Heart left ventricle (tissue), 16 donors: ENCODE measurements around the gene DYNLT4. TPM values are rescaled to one million over a fixed set of nuclear protein-coding genes. Genes with fewer than 3 reads are reported as not detected.
A peak's percentile ranks its signal among the peaks of the same experiment; 100 is the strongest.

Experiments
- ATAC-seq, 4 donors: fragments of 200-7000 bp; cut with Tn5 transposase; one replicate each; pipeline ENCODE4 v1.9.1; 2020 to 2022; ENCODE audit warnings: moderate library complexity in 4 of 4, mild to moderate bottlenecking in 3 of 4, moderate number of reproducible peaks in 1 of 4
- DNase-seq, 5 donors: peaks; one replicate each; pipeline ENCODE4 v3.0.0-alpha.2; 2020
- H3K27ac ChIP-seq, 12 donors: fragments of 200-600 bp; sonication (generic) in 4 of 12; one replicate each; pipeline versions ENCODE4 v1.5.0 to v1.8.0; 2016 to 2022; ENCODE audit warnings: mild to moderate bottlenecking in 2 of 12
- H3K27me3 ChIP-seq, 9 donors: fragments of 200-600 bp; sonication (generic) in 2 of 9; one replicate each; pipeline versions ENCODE4 v1.5.1 to v1.8.0; 2016 to 2022; ENCODE audit warnings: mild to moderate bottlenecking in 3 of 9
- H3K36me3 ChIP-seq, 9 donors: fragments of 200-600 bp; sonication (generic) in 2 of 9; one replicate each; pipeline versions ENCODE4 v1.5.0 to v1.8.0; 2018 to 2022; ENCODE audit warnings: mild to moderate bottlenecking in 2 of 9
- H3K4me1 ChIP-seq, 12 donors: fragments of 200-600 bp; sonication (generic) in 4 of 12; one replicate each; pipeline versions ENCODE4 v1.5.0 to v1.8.0; 2016 to 2022; ENCODE audit warnings: mild to moderate bottlenecking in 3 of 12
- H3K4me3 ChIP-seq, 12 donors: fragments of 200-600 bp; sonication (generic) in 4 of 12; one replicate each; pipeline versions ENCODE4 v1.5.0 to v1.8.0; 2017 to 2022; ENCODE audit warnings: mild to moderate bottlenecking in 9 of 12, moderate library complexity in 4 of 12
- H3K9me3 ChIP-seq, 12 donors: fragments of 200-600 bp; sonication (generic) in 4 of 12; one replicate each; pipeline versions ENCODE4 v1.5.0 to v1.8.0; 2016 to 2022; ENCODE audit warnings: mild to moderate bottlenecking in 1 of 12
- POLR2A ChIP-seq, 2 donors: fragments of 450-650 bp; IDR thresholded peaks; one replicate each; pipeline ENCODE4 v1.6.1; 2017; ENCODE audit warnings: antibody characterized with exemption in 2 of 2, mild to moderate bottlenecking in 2 of 2, moderate library complexity in 2 of 2
- WGBS, 4 donors: extraction: QIAGEN DNeasy Blood & Tissue Kit in 2 of 4; methylation state at CpG; one replicate each; pipeline versions ENCODE4 v1.1.5 to v1.1.7; 2013 to 2018; 5-methylcytosine and 5-hydroxymethylcytosine counted together
- intact Hi-C, 10 donors: fragments of 100-400 bp; cut with DNase I; formaldehyde crosslinking; loops; one replicate each; pipeline versions ENCODE4 v1.11.1 to v1.14.2; 2022
- polyA plus RNA-seq, 2 donors: library from polyadenylated mRNA; stranded (reverse); fragments of 200-250 nt; gene quantifications; one replicate each; pipeline ENCODE4 v1.2.3, GENCODE V29; 2013
- total RNA-seq, 9 donors: library from RNA; depleted of rRNA in 2 of 9; stranded (reverse); fragments of >200 nt in 2 of 9; fragmentation: NEBNext Ultra II Directional in 3 of 9; extraction: Animal tissue kit (Norgen Biotek cat#: 25700) in 3 of 9; gene quantifications; one replicate each; pipeline versions ENCODE4 v1.1.0 to v1.2.4, GENCODE V29; 2016 to 2023
- TF ChIP-seq, protein P1 (sequence below), 12 donors: fragments of 200-600 bp; sonication (generic) in 4 of 12; IDR thresholded peaks; one replicate each; pipeline versions ENCODE4 v1.5.0 to v1.8.0; 2018 to 2022; ENCODE audit warnings: antibody characterized with exemption in 12 of 12, mild to moderate bottlenecking in 5 of 12
- donor health status: ischemic (EF 13 %, LVEDD 7.1; RV severe dilation, severe dysfunction).
- donor health status: healthy with polysubstance abuse.
- donor health status: DM: no; HTN: yes; CAD: no.
- donor health status: DM: no; HTN: no; CAD: no.
- donor health status: ischemic (EF 25% LVEDD 6.9; RV normal size, moderate dysfunction).
- donor health status: ischemic (EF 25% LVEDD 5.7; RV mildly dilated, moderate dysfunction).
- donor health status: healthy.
- donor health status: DM: yes; HTN: yes; CAD: no.
- donor health status: ischemic (EF 35%, LVEDD 5.7; RV mildly dilated, moderate dysfunction).
- donor health status: nonischemic (EF 11% LVEDD 7.7; RV severe dilation, severe dysfunction).
- donor health status: DM: yes; HTN: yes; CAD: no.
- donor health status: PGD.
- donor health status: ischemic (EF 29% LVEDD 5.4; RV normal size, mild dysfunction).
- donor health status: nonischemic (EF 23%, LVEDD 6.1; RV moderate dilation, normal function).

DYNLT4 gene
- total and polyA plus RNA-seq, 11 donors: 0.36 to 1.7 (median 0.82) TPM; not detected in 1

DNA sequence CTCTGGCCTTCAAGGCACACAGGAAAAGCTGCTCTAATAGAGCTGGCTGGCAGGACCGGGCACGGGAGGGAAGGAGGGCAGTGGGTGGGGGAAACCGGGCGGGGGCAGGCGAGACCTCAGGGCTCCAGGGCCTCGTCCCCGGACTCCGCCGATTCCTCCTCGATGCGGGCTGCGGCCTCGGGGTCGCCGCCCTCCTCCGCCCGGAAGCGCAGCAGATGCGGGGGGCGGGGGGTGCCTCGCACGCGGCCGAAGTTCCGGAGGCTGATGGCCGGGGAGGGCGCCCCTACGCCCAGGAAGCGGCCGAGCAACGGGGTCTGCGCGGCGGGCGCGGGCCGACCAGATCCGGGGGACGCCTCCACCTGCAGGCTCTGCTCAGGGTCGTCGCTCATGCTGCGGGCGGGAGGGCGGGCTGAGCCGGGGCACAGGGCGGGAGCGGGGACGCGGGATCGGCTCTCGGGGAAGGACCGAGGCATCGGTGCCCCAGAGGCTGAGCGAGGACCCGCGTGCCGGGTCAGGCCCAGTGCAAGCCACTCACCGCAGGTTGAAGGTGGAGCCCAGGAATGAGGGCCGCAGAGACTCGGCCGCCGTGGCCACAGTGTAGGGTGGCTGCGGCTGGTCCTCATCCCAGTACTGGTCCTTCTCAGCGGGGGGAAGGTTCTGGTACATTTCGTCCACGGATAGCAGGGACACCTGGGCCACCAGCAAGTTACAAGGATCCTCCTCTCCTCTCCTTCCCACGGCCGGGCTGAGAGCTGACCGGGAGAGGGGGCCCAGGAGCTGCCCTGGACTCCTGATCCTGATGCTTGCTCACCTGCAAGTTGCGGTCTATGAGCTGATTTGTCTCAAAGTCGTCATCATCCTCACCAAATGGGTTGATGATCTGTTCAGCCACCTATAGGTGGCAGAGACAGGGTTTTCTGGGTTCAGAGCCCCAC, 22.8 kb downstream of the DYNLT4 start:
- intact Hi-C loops: loop anchor here in 7 of 10 donors (5.0 to 10.0 kb wide), 9 partner anchors 43 to 520 kb away; partner anchors contain the start of genes HECTD3 (in 3 of the 7), UROD (in 3 of the 7), EIF2B3 (in 2 of the 7) and KIF2C (in 1 of the 7)
- 8 to 24% (median 13%) methylated on average over 23 to 71 of the region's 71 CpGs for WGBS, 4 donors
- Histone ChIP-seq H3K36me3 (peaks cover 0 to 28% (median 20%) of the 10 kb centered on the region in 9 donors), H3K4me1 (peaks cover 0 to 33% (median 25%) of the 10 kb centered on the region in 12 donors), H3K4me3 (peak overlapping the region; percentile 26 to 63 (median 58)), H3K27ac (peak overlapping the region in 4 of 12 donors; percentile 34 to 43 (median 36)), H3K27me3 (no peaks in the 10 kb centered on the region), H3K9me3 (no peaks in the 10 kb centered on the region)
- DNase-seq: peak in 3 of 5 donors; percentile 28 to 37 (median 31)
- TF ChIP-seq, protein P1, sequence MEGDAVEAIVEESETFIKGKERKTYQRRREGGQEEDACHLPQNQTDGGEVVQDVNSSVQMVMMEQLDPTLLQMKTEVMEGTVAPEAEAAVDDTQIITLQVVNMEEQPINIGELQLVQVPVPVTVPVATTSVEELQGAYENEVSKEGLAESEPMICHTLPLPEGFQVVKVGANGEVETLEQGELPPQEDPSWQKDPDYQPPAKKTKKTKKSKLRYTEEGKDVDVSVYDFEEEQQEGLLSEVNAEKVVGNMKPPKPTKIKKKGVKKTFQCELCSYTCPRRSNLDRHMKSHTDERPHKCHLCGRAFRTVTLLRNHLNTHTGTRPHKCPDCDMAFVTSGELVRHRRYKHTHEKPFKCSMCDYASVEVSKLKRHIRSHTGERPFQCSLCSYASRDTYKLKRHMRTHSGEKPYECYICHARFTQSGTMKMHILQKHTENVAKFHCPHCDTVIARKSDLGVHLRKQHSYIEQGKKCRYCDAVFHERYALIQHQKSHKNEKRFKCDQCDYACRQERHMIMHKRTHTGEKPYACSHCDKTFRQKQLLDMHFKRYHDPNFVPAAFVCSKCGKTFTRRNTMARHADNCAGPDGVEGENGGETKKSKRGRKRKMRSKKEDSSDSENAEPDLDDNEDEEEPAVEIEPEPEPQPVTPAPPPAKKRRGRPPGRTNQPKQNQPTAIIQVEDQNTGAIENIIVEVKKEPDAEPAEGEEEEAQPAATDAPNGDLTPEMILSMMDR (IDR thresholded peaks at IDR 0.05): peak in 2 of 12 donors; percentile 4 to 5
- TF ChIP-seq POLR2A (IDR thresholded peaks at IDR 0.05): no peak
- peak in 3 of 4 donors; percentile 4 to 26 (median 25) for ATAC-seq

DNA sequence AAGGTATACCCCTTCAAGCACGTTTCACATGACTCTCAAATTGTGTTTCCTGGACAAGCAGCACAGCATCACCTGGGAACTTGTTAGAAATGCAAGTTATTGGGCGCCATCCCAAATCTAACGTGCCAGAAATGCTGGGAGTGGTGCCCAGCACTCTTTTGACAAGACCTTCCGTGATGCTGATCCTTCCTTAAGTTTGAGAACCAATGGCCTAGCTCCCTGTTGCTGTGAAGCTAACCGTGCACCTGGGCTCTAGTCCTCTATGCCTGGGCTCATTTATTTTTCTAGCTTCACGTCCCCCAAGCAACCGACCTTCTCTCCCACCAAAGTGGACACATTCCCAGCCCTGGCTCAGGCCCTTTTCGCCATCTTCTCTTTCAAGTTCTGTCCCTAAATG, 23.5 kb downstream of the DYNLT4 start:
- peaks cover 0 to 34% (median 27%) of the 10 kb centered on the region in 9 donors for H3K36me3 ChIP-seq
- no peak for ATAC-seq
- no peak for DNase-seq
- TF ChIP-seq, protein P1 (IDR thresholded peaks at IDR 0.05): no peak
- TF ChIP-seq POLR2A (IDR thresholded peaks at IDR 0.05): no peak
- intact Hi-C loops: loop anchor here in 4 of 10 donors (10.0 kb wide), 4 partner anchors 49 to 521 kb away; partner anchors contain the start of genes EIF2B3 (in 1 of the 4), KIF2C (in 1 of the 4) and RNU5D-1 (in 1 of the 4)
- peak overlapping the region in 2 of 12 donors; percentile 34 to 37 for H3K27ac ChIP-seq
- H3K4me3 ChIP-seq: peak overlapping the region; percentile 26 to 63 (median 58)
- no peaks in the 10 kb centered on the region for H3K27me3 ChIP-seq
- no peaks in the 10 kb centered on the region for H3K9me3 ChIP-seq
- peaks cover 0 to 37% (median 25%) of the 10 kb centered on the region in 12 donors for H3K4me1 ChIP-seq
- 42 to 58% (median 51%) methylated on average over 8 of the region's 8 CpGs for WGBS, 4 donors

DNA sequence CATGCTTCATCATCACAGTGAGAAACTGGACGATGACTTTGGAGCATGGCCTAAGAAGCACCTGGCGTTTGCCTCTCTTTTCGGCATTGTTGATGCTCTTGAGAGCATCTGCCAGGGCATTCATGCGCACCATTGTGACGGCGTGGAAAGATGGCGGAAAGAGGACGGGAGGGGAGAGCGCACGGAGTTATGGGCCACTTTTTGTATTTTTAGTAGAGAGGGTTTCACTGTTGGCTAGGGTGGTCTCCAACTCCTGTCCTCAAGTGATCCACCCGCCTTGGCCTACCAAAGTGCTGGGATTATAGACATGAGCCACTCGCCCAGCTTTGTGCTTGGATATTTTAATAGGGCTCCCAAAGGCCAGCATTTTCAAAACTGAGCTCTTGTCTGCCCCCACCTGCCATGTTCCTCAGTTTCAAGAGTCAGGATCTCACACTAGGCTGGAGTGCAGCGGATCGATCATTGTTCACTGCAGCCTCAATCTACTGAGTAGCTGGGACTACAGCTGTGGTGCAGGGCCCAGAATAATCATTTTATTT, 26.5 kb downstream of the DYNLT4 start:
- 92 to 96% (median 95%) methylated on average over 13 to 14 of the region's 14 CpGs for WGBS, 4 donors
- ATAC-seq (no peak), DNase-seq (peak in 1 of 5 donors; percentile 15)
- H3K4me3 ChIP-seq: no peak overlapping the region
- peaks cover 2 to 53% (median 36%) of the 10 kb centered on the region in 12 donors for H3K4me1 ChIP-seq
- intact Hi-C loops: loop anchor here in 4 of 10 donors (10.0 kb wide), 4 partner anchors 46 to 524 kb away; partner anchors contain the start of genes EIF2B3 (in 1 of the 4), KIF2C (in 1 of the 4) and RNU5D-1 (in 1 of the 4)
- peaks cover 0 to 59% (median 51%) of the 10 kb centered on the region in 9 donors for H3K36me3 ChIP-seq
- H3K9me3 ChIP-seq: no peaks in the 10 kb centered on the region
- H3K27ac ChIP-seq: no peak overlapping the region
- H3K27me3 ChIP-seq: no peaks in the 10 kb centered on the region
- TF ChIP-seq POLR2A (IDR thresholded peaks at IDR 0.05): no peak
- TF ChIP-seq, protein P1 (IDR thresholded peaks at IDR 0.05): no peak
